WTC11 (cell line): ENCODE data around the gene DOCK1. TPM values are rescaled to one million over a fixed set of nuclear protein-coding genes. Genes with fewer than 3 reads are reported as not detected.

Experiments
- ATAC-seq: fragments of 200-7000 bp; cut with Tn5 transposase; 2 replicates; pipeline ENCODE4 v1.10.0; 2021; ENCODE audit warnings: mild to moderate bottlenecking, moderate library complexity
- CTCF ChIA-PET: fragments of 300-600 bp; sonication (Branson Sonifier 250); formaldehyde crosslinking; loops from one replicate; lab custom pipeline; 2021; ENCODE audit warnings: antibody characterized with exemption; lab: Charles Lee
- POLR2A ChIA-PET: fragments of 350-600 bp; sonication (Branson Sonifier 250); formaldehyde crosslinking; loops from one replicate; lab custom pipeline; 2021; ENCODE audit warnings: antibody characterized with exemption; lab: Charles Lee
- DNase-seq: peaks from one replicate; pipeline ENCODE4 v3.0.0; 2021; ENCODE audit warnings: low spot score
- H3K27ac Mint-ChIP-seq: 2 replicates; pipeline ENCODE4 v1.8.0; 2021; ENCODE audit warnings: mixed read lengths
- H3K27me3 Mint-ChIP-seq: 2 replicates; pipeline ENCODE4 v1.8.0; 2021; ENCODE audit warnings: low read depth, mild to moderate bottlenecking, moderate library complexity, mixed read lengths
- H3K36me3 Mint-ChIP-seq: 2 replicates; pipeline ENCODE4 v1.8.0; 2021; ENCODE audit warnings: mixed read lengths
- H3K4me1 Mint-ChIP-seq: 2 replicates; pipeline ENCODE4 v1.8.0; 2022; ENCODE audit warnings: mixed read lengths
- H3K4me3 Mint-ChIP-seq: 2 replicates; pipeline ENCODE4 v1.8.0; 2021; ENCODE audit warnings: mild to moderate bottlenecking, moderate library complexity, mixed read lengths
- H3K9me3 Mint-ChIP-seq: 2 replicates; pipeline ENCODE4 v1.8.0; 2021; ENCODE audit warnings: mixed read lengths
- CBFB ChIP-seq: sonication (generic); formaldehyde crosslinking; IDR thresholded peaks from 2 replicates; pipeline ENCODE4 v1.8.1; 2022; ENCODE audit warnings: mild to moderate bottlenecking, low read depth, missing genetic modification reagents
- ESRRA ChIP-seq: sonication (generic); formaldehyde crosslinking; IDR thresholded peaks from 2 replicates; pipeline ENCODE4 v1.8.1; 2022; ENCODE audit warnings: mild to moderate bottlenecking, missing genetic modification reagents, borderline replicate concordance
- FOXJ3 ChIP-seq: sonication (generic); formaldehyde crosslinking; IDR thresholded peaks from 2 replicates; pipeline ENCODE4 v1.9.0; 2021; ENCODE audit warnings: missing genetic modification reagents, mild to moderate bottlenecking, borderline replicate concordance
- JAZF1 ChIP-seq: fragments of 250-450 bp; sonication (Bioruptor Pico); IDR thresholded peaks from 2 replicates; pipeline ENCODE4 v1.9.0; 2021; ENCODE audit warnings: moderate library complexity, mild to moderate bottlenecking, inconsistent platforms
- MYBL2 ChIP-seq: sonication (generic); formaldehyde crosslinking; IDR thresholded peaks from 2 replicates; pipeline ENCODE4 v1.8.1; 2023; ENCODE audit warnings: mild to moderate bottlenecking, moderate library complexity, missing genetic modification reagents
- RELA ChIP-seq: sonication (generic); formaldehyde crosslinking; IDR thresholded peaks from 2 replicates; pipeline ENCODE4 v1.8.1; 2022; ENCODE audit warnings: missing genetic modification reagents, mild to moderate bottlenecking, borderline replicate concordance
- RORB ChIP-seq: fragments of 250-450 bp; sonication (Bioruptor Pico); IDR thresholded peaks from 2 replicates; pipeline ENCODE4 v1.9.0; 2021; ENCODE audit warnings: mild to moderate bottlenecking
- SMAD3 ChIP-seq: sonication (generic); formaldehyde crosslinking; IDR thresholded peaks from 2 replicates; pipeline ENCODE4 v1.8.0; 2022; ENCODE audit warnings: missing genetic modification reagents, mild to moderate bottlenecking, borderline replicate concordance
- ZNF317 ChIP-seq: sonication (generic); formaldehyde crosslinking; IDR thresholded peaks from 2 replicates; pipeline ENCODE4 v1.8.1; 2023; ENCODE audit warnings: low read depth, mild to moderate bottlenecking, moderate library complexity, missing genetic modification reagents, borderline replicate concordance
- total RNA-seq: library from RNA; stranded (reverse); gene quantifications from 3 replicates; pipeline ENCODE4 v1.2.3, GENCODE V29; 2021
- TF ChIP-seq, protein P1 (sequence below): sonication (generic); formaldehyde crosslinking; IDR thresholded peaks from 2 replicates; pipeline ENCODE4 v1.8.0; 2022; ENCODE audit warnings: mild to moderate bottlenecking, missing genetic modification reagents
- TF ChIP-seq, protein P2 (sequence below): sonication (generic); formaldehyde crosslinking; IDR thresholded peaks from 2 replicates; pipeline ENCODE4 v1.8.0; 2023; ENCODE audit warnings: missing genetic modification reagents
- TF ChIP-seq, protein P3 (sequence below): sonication (generic); formaldehyde crosslinking; IDR thresholded peaks from 2 replicates; pipeline ENCODE4 v1.8.1; 2022; ENCODE audit warnings: mild to moderate bottlenecking, missing genetic modification reagents, moderate library complexity, borderline replicate concordance
- TF ChIP-seq, protein P4 (sequence below): sonication (generic); formaldehyde crosslinking; IDR thresholded peaks from 2 replicates; pipeline ENCODE4 v1.8.0; 2022; ENCODE audit warnings: mild to moderate bottlenecking, missing genetic modification reagents
- TF ChIP-seq, protein P5 (sequence below): fragments of 250-450 bp; sonication (Bioruptor Pico); IDR thresholded peaks from 2 replicates; pipeline ENCODE4 v1.9.0; 2021; ENCODE audit warnings: mild to moderate bottlenecking
- TF ChIP-seq, protein P6 (sequence below): sonication (generic); formaldehyde crosslinking; conservative IDR thresholded peaks from 2 replicates; pipeline ENCODE4 v1.8.1; 2022; ENCODE audit warnings: mild to moderate bottlenecking, missing genetic modification reagents
- TF ChIP-seq, protein P7 (sequence below): sonication (generic); formaldehyde crosslinking; IDR thresholded peaks from 2 replicates; pipeline ENCODE4 v1.8.1; 2023; ENCODE audit warnings: mild to moderate bottlenecking, missing genetic modification reagents
- TF ChIP-seq, protein P8 (sequence below): fragments of 250-450 bp; sonication (Bioruptor Pico); IDR thresholded peaks from 2 replicates; pipeline ENCODE4 v2.1.2; 2022; ENCODE audit warnings: mild to moderate bottlenecking, moderate library complexity
- TF ChIP-seq, protein P9 (sequence below): sonication (generic); formaldehyde crosslinking; IDR thresholded peaks from 2 replicates; pipeline ENCODE4 v1.8.0; 2023; ENCODE audit warnings: missing genetic modification reagents, mild to moderate bottlenecking, borderline replicate concordance

Gene DOCK1
- total RNA-seq, 1 experiment from 2014 or later, result 52.1 TPM

DNA sequence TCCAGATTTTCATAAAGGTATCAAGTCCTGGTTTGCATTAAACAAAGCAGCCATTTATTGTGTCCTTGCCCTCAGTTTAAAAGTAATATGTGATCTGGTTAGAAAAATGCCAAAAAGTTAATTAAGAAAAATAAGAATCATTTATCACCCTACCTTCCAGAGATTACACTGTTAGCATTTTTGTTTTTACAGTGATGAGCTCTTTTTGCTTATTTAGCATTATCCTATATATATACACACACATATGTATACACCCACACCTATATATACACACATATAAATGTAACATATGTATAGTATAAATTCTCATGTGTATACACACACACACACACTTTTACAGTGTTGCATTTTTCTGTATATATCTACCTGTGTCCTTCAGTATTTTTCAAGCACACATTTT, 163.3 kb downstream of the DOCK1 start:
- no peak for DNase-seq
- ATAC-seq, result no peak
- H3K27ac Mint-ChIP-seq, result no peak overlapping the region
- H3K4me3 Mint-ChIP-seq, result no peak overlapping the region
- no peaks in the 10 kb centered on the region for H3K27me3 Mint-ChIP-seq
- H3K36me3 Mint-ChIP-seq, result peaks cover 66% of the 10 kb centered on the region
- H3K9me3 Mint-ChIP-seq, result no peaks in the 10 kb centered on the region
- TF ChIP-seq, protein P1, sequence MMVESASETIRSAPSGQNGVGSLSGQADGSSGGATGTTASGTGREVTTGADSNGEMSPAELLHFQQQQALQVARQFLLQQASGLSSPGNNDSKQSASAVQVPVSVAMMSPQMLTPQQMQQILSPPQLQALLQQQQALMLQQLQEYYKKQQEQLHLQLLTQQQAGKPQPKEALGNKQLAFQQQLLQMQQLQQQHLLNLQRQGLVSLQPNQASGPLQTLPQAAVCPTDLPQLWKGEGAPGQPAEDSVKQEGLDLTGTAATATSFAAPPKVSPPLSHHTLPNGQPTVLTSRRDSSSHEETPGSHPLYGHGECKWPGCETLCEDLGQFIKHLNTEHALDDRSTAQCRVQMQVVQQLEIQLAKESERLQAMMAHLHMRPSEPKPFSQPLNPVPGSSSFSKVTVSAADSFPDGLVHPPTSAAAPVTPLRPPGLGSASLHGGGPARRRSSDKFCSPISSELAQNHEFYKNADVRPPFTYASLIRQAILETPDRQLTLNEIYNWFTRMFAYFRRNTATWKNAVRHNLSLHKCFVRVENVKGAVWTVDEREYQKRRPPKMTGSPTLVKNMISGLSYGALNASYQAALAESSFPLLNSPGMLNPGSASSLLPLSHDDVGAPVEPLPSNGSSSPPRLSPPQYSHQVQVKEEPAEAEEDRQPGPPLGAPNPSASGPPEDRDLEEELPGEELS (CRISPR knock-in tag), result no peak
- TF ChIP-seq ZNF317, result no peak
- TF ChIP-seq, protein P2, sequence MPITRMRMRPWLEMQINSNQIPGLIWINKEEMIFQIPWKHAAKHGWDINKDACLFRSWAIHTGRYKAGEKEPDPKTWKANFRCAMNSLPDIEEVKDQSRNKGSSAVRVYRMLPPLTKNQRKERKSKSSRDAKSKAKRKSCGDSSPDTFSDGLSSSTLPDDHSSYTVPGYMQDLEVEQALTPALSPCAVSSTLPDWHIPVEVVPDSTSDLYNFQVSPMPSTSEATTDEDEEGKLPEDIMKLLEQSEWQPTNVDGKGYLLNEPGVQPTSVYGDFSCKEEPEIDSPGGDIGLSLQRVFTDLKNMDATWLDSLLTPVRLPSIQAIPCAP (CRISPR knock-in tag), result no peak
- no peak for TF ChIP-seq SMAD3 (CRISPR knock-in tag)
- no peak for TF ChIP-seq RORB (CRISPR knock-in tag)
- no peak for TF ChIP-seq FOXJ3
- TF ChIP-seq, protein P3, sequence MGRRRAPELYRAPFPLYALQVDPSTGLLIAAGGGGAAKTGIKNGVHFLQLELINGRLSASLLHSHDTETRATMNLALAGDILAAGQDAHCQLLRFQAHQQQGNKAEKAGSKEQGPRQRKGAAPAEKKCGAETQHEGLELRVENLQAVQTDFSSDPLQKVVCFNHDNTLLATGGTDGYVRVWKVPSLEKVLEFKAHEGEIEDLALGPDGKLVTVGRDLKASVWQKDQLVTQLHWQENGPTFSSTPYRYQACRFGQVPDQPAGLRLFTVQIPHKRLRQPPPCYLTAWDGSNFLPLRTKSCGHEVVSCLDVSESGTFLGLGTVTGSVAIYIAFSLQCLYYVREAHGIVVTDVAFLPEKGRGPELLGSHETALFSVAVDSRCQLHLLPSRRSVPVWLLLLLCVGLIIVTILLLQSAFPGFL (CRISPR knock-in tag), result no peak
- TF ChIP-seq, protein P4, sequence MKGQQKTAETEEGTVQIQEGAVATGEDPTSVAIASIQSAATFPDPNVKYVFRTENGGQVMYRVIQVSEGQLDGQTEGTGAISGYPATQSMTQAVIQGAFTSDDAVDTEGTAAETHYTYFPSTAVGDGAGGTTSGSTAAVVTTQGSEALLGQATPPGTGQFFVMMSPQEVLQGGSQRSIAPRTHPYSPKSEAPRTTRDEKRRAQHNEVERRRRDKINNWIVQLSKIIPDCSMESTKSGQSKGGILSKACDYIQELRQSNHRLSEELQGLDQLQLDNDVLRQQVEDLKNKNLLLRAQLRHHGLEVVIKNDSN (CRISPR knock-in tag), result no peak
- no peak for TF ChIP-seq CBFB (CRISPR knock-in tag)
- TF ChIP-seq, protein P5, sequence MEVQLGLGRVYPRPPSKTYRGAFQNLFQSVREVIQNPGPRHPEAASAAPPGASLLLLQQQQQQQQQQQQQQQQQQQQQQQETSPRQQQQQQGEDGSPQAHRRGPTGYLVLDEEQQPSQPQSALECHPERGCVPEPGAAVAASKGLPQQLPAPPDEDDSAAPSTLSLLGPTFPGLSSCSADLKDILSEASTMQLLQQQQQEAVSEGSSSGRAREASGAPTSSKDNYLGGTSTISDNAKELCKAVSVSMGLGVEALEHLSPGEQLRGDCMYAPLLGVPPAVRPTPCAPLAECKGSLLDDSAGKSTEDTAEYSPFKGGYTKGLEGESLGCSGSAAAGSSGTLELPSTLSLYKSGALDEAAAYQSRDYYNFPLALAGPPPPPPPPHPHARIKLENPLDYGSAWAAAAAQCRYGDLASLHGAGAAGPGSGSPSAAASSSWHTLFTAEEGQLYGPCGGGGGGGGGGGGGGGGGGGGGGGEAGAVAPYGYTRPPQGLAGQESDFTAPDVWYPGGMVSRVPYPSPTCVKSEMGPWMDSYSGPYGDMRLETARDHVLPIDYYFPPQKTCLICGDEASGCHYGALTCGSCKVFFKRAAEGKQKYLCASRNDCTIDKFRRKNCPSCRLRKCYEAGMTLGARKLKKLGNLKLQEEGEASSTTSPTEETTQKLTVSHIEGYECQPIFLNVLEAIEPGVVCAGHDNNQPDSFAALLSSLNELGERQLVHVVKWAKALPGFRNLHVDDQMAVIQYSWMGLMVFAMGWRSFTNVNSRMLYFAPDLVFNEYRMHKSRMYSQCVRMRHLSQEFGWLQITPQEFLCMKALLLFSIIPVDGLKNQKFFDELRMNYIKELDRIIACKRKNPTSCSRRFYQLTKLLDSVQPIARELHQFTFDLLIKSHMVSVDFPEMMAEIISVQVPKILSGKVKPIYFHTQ (CRISPR knock-in tag), result no peak
- TF ChIP-seq, protein P6, sequence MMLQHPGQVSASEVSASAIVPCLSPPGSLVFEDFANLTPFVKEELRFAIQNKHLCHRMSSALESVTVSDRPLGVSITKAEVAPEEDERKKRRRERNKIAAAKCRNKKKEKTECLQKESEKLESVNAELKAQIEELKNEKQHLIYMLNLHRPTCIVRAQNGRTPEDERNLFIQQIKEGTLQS (CRISPR knock-in tag), result no peak
- ChIA-PET CTCF (interaction anchor here (0.6 kb wide), 1 partner anchor 23 kb away, joined by 3 read pairs; no protein-coding TSS in a partner anchor), POLR2A (no interaction called here)
- no peaks in the 10 kb centered on the region for H3K4me1 Mint-ChIP-seq

DNA sequence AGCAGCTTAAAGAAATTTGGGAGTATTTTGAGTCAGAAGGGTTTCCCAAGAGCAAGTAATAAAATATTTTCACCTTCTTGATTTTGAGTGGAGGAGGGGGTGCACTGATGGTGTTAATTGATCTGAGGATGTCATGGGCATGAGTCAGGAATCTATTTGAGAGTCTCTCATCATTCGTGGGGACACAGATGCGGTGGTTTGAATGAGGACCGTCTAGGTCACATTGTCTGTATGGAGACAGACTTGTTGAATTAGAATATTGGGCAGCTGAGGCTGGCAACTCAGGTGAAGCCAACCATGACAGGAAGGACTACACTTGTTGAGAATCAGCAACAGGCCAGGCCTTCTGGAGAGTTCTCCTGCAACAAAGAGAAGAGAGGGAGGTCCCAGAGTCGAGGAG, 164.2 kb downstream of the DOCK1 start:
- ChIA-PET CTCF (no interaction called here), POLR2A (no interaction called here)
- DNase-seq (no peak), ATAC-seq (no peak)
- no peak overlapping the region for H3K4me3 Mint-ChIP-seq
- peaks cover 74% of the 10 kb centered on the region for H3K36me3 Mint-ChIP-seq
- H3K27ac Mint-ChIP-seq, result no peak overlapping the region
- no peaks in the 10 kb centered on the region for H3K9me3 Mint-ChIP-seq
- H3K27me3 Mint-ChIP-seq, result no peaks in the 10 kb centered on the region
- H3K4me1 Mint-ChIP-seq, result no peaks in the 10 kb centered on the region
- TF ChIP-seq RORB (CRISPR knock-in tag) (no peak), JAZF1 (CRISPR knock-in tag) (no peak), ESRRA (CRISPR knock-in tag) (no peak), CBFB (CRISPR knock-in tag) (no peak), RELA (CRISPR knock-in tag) (no peak), MYBL2 (CRISPR knock-in tag) (no peak)
- TF ChIP-seq, protein P7, sequence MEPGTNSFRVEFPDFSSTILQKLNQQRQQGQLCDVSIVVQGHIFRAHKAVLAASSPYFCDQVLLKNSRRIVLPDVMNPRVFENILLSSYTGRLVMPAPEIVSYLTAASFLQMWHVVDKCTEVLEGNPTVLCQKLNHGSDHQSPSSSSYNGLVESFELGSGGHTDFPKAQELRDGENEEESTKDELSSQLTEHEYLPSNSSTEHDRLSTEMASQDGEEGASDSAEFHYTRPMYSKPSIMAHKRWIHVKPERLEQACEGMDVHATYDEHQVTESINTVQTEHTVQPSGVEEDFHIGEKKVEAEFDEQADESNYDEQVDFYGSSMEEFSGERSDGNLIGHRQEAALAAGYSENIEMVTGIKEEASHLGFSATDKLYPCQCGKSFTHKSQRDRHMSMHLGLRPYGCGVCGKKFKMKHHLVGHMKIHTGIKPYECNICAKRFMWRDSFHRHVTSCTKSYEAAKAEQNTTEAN (CRISPR knock-in tag), result no peak
- TF ChIP-seq, protein P8, sequence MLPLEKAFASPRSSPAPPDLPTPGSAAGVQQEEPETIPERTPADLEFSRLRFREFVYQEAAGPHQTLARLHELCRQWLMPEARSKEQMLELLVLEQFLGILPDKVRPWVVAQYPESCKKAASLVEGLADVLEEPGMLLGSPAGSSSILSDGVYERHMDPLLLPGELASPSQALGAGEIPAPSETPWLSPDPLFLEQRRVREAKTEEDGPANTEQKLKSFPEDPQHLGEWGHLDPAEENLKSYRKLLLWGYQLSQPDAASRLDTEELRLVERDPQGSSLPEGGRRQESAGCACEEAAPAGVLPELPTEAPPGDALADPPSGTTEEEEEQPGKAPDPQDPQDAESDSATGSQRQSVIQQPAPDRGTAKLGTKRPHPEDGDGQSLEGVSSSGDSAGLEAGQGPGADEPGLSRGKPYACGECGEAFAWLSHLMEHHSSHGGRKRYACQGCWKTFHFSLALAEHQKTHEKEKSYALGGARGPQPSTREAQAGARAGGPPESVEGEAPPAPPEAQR (CRISPR knock-in tag), result no peak
- TF ChIP-seq, protein P9, sequence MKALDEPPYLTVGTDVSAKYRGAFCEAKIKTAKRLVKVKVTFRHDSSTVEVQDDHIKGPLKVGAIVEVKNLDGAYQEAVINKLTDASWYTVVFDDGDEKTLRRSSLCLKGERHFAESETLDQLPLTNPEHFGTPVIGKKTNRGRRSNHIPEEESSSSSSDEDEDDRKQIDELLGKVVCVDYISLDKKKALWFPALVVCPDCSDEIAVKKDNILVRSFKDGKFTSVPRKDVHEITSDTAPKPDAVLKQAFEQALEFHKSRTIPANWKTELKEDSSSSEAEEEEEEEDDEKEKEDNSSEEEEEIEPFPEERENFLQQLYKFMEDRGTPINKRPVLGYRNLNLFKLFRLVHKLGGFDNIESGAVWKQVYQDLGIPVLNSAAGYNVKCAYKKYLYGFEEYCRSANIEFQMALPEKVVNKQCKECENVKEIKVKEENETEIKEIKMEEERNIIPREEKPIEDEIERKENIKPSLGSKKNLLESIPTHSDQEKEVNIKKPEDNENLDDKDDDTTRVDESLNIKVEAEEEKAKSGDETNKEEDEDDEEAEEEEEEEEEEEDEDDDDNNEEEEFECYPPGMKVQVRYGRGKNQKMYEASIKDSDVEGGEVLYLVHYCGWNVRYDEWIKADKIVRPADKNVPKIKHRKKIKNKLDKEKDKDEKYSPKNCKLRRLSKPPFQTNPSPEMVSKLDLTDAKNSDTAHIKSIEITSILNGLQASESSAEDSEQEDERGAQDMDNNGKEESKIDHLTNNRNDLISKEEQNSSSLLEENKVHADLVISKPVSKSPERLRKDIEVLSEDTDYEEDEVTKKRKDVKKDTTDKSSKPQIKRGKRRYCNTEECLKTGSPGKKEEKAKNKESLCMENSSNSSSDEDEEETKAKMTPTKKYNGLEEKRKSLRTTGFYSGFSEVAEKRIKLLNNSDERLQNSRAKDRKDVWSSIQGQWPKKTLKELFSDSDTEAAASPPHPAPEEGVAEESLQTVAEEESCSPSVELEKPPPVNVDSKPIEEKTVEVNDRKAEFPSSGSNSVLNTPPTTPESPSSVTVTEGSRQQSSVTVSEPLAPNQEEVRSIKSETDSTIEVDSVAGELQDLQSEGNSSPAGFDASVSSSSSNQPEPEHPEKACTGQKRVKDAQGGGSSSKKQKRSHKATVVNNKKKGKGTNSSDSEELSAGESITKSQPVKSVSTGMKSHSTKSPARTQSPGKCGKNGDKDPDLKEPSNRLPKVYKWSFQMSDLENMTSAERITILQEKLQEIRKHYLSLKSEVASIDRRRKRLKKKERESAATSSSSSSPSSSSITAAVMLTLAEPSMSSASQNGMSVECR, result no peak
